Activated CD4-positive, alpha-beta T cell treated with anti-CD3 and anti-CD28 coated beads for 24 hours (primary cell): ENCODE results near the gene IGHMBP2.

Experiments used
- DNase-seq, 2 donors: peaks; one replicate each; pipeline ENCODE4 v3.0.0-alpha.2; 2020; ENCODE audit warnings: low read depth in 2 of 2

Gene IGHMBP2

DNA sequence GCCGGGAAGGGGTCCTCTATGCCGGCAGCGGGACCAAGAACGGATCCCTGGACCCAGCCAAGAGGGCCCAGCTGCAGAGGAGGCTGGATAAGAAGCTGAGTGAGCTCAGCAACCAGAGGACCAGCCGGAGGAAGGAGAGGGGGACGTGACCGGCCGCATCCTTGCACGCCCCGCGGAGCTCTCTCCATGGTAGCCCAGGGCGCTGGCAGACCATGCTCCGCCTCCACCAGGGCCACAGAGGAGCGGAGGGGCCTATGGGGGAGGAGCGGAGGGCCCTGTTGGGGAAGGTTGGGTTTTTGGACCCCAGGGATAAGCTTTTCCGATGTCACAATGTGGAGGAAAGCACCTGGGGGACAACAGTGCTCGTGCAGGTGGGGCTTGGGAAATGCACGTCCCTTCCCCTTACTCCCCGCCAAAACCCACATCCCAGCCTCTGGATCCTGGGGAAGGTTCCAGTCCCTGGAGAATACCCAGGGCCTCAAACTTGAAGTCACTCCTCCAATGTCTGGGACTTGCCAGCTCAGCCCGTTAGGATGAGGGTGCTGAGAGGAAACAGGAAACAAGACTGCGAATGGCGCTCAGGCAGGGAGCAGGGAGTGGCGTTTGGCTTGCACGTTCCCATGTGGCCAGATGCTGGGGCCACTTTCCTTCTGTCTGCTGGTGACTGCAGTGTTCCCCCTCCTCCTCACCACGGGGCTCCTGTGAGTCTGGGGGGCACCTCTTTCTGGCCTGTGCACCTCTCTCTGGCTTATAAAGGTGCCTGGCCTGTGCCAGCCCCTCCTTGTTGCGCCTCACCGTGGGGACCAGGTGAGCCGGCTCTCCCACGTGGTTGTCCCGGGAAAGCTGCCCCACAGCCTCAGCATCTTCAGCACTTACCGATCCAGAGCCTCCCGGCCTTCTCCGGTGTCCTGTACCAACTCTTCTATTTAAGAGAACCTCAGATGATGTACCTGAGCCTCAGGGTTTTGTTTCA lies 36.2 kb downstream of the IGHMBP2 start:
- DNase-seq = no peak

DNA sequence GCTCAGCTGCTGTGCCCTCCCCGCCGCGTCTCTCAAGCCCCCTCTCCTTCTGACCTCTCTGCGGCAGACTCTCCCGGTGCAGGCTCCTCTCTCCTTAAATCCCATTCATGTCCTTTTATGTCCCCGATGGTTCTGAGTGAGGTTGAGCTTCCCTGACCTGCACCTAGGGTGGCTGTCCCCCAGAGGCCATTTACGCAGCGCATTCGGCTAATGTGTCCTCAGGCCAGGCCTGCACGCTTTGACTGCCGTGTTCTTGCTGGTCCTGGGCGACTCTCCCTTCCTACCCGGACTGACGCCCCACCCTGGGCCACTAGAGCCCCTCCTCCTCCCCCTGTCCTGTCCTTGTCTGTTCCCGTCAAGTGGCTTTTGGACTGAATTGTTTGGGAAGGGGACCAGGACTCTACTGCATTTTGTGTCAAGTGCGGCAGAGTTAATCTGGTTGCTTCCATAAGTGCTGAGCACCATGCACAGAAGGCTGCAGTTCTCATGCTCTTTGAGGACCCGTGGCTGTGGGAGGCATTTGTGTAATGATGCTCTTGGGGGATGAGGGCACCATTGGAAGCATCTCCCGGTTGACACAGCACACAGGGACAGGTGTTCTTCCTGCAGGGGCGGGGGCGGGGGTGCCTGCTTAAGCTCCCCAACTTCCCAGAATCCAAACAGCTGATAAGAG lies 37.1 kb downstream of the IGHMBP2 start:
- no peak for DNase-seq

DNA sequence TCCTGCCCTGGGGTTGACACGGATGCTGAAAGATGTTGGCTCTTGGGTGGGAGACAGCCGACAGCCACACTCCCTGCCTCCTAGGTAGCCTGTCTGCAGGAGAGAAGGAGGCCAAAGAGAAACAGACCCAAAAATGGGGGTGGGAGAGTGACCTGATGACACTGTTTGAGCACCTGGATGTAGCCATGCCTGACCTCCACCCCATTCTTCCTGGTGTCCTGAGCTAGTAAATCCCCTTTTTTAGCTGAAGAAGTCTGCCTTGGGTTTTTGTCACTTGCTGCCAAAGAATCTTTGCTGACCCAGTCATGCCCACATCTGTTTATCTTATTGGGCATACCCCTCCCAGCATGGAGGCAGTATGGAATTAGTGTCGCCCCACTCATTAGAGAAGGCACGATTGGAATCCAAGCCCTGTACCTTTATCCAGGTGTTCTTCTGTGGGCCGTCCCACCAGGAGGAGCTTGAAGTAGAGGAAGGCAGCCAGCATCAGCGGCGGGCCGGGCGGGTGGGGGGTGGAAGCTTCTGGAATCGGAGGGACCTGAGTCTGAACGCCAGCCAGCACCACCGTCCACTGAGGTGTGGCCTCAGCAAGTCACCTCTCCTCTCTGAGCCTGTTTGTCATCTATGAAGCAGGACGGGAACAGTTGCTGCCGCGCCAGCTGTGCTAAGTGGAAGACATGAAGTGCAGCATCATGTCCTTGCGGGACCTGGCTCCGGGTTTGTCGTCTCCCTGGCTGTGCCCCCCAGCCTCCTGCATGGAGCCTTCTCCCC lies 37.8 kb downstream of the IGHMBP2 start:
- DNase-seq = no peak

DNA sequence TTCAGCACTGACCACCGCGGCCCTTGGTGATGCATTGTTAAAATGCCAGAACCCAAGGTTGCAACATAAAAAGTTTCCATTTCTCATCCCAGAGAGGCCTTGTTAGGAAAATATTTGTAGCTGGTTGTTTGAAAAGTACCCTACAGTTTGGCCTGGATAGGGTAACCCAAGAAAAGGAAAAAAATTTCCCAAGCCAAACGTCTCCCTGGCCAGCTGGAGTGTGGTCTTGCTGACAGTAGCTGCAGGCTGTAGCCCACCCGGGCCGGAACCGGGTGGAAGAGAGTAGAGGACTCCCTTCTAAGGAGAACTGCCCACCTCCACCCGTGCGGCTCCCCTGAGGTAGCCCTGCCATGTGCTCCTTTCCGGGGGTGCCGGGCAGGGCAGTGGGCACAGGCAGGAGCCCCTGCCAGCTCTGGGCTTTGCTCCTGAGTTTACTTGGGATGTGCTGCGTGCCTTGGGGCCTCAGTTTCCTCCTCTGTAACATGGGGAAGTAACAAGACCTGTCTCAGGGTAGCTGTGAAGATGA lies 38.5 kb downstream of the IGHMBP2 start:
- DNase-seq = no peak

DNA sequence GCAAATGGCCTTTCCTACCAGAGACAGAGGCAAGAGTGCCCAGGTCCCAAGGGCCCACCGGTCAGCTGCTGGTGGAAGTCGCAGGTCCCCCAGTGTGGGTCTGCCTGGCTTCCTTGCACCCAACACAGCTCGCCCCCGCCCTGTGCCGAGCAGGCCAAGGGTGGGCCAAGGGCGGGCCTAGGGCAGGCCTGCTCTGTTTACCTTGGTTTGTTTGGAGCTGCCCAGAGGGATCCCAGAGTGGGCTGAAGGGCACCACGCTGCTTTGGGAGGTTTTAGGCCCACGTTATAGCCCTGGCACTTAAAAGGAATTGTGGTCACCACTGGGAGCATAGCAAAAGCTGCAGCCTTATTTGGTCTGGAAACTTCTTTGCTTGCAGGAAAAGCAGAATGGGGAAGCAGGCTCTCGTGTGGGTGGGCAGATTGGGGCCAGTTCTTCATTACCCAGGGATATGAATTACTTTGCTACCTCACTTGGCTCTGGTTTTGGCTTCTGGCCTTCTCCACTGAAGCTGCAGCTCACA lies 39.1 kb downstream of the IGHMBP2 start:
- DNase-seq = no peak

DNA sequence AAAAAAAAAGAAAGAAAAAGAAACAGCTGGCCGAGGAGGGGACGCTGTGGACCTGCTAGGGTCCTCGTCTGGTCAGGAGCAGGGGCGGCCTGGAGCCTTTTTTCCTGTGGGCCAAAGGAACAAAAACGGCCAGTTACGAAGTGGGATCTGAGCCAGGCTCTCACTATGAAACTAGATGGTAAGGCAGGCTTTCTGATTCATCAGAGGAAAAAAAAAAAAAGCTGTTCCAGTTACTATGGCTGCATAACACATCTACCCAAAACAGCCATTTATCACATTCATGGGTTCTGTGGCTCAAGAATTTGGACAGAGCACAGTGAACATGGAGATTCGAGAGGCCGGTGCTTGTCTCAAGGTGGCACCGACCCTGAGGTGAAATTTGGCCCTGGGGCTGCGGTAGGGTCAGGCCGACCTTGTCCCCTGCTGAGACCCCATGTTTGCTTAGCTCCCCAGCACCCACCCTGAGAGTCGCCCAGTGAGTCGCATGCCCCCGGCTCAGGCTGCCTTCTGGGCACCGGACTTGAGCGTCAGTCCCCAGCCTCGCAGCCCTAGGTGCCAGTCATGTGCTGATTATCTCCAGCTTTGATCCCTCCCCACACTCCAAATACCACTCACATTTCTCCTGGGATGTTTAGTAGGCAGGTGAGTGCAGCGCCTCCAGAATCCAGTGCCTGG lies 42.9 kb downstream of the IGHMBP2 start:
- no peak for DNase-seq

DNA sequence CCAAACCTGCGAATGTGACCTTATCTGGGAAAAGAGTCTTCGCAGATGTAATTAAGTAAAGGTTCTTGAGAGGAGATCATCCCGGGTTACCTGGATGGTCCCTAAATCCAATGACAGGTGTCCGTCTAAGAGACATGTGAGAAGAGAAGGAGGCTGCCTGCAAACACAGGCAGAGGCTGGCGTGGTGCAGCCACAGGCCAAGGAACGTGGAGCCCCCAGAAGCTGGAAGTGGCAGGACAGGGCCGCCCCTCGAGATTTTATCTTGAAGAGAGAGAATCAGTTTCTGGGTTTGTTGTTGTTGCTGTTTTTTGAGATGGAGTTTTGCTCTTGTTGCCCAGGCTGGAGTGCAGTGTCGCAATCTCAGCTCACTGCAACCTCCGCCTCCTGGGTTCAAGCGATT lies 43.5 kb downstream of the IGHMBP2 start:
- DNase-seq = no peak

DNA sequence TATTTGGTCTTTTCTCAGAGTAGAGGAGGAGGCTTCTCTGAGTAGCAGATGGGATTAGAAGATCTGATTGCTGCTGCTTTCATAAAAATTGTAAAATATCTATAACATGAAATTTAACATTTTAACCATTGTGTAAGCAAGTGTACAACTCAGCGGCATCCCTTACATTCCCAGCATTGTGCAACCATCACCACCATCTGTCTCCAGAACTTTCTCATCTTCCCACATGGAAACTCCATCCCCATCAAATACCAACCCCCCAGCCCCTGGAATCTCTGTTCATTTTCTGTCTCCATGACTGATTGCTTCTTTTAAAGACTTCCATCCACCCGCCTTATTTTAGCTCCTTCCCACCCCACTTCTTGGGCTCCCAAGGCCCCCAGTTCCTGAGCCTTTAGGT lies 44.8 kb downstream of the IGHMBP2 start:
- no peak for DNase-seq

DNA sequence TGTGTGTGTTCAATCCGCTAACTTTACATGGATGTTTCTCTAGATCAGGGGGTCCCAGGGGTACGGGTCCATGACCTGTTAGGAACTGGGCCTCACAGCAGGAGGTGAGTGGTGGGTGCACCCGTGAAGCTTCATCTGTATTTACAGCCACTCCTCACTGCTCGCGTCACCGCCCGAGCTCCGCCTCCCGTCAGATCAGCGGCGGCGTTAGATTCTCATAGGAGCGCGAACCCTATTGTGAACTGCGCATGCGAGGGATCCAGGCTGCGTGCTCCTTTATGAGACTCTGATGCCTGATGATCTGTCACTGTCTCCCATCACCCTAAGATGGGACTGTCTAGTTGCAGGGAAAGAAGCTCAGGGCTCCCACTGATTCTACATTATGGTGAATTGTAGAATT lies 45.2 kb downstream of the IGHMBP2 start:
- no peak for DNase-seq

DNA sequence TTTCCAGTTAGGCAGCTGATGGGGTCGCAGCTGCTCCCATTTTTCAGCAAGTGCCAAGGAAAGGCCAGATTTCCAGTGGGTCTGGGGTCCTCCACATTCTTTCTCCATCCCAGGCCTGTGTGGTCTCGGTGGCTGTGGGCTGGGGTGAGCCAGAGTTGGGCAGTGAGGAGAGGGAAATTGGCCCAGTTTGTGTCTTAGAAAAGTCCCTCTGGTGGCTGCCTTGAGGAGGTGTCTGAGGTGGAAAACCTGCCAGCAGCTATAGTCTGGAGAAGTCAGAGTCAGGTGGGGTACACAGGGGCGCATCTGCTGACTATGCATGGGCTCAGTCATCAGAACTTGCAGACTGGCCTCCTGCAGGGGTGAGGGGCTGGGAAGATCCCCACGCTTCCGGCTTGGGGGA lies 46.6 kb downstream of the IGHMBP2 start:
- DNase-seq = no peak

DNA sequence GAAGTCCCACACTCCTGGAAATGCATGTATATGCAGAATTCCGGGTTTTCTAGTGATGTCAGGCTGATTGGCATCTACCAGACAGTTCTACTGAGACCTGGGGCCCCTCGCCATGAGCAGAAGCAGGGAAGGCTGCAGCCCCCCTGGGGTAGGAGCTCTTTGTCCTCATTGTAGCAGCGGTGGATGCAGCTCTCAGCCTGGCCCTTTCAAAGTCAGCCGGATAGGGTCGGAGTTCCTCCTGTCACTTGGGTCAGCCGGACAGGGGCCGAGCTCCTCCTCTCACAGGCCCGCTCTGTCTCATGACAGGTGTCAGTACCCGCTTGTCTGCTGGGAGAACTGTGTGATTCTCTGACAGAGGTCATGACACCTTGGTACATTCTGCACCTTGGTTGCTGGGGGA lies 47.1 kb downstream of the IGHMBP2 start:
- DNase-seq = no peak

DNA sequence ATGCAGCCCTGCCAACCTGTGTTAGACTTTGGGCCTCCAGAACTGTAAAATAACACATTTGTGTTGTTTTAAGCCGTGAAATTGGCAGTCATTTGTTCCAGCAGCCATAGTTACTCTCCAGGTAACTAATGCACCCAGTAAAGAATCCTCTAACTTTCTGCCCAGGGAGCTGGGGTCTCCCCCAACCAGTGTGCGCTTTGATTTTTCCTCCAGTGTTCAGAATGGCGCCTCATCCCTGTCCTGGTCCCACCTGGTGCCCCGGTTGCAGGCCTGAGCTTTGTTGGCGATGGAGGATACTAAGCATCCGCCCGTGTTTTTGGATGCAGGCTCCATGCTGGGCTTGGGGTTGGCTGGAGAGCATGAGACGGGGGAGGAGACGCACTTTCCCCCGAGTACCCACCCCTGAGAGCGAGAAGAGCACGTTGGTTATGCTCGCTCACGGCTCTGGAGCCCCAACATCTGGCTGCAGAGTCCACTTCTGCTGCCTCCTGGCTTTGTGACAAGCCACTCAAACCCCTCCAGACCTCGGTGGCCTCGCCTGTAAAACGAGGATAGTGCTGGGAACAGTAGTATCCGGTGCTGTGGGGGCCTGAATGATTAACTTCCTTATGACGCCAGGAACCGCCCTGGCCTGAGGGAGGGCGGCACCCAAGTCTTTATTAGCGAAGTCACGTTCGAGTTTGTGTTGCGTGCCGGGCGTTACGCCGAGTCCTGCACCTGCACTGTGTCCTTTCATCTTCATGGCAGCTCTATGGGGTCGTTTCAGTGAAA lies 51.3 kb downstream of the IGHMBP2 start:
- no peak for DNase-seq

DNA sequence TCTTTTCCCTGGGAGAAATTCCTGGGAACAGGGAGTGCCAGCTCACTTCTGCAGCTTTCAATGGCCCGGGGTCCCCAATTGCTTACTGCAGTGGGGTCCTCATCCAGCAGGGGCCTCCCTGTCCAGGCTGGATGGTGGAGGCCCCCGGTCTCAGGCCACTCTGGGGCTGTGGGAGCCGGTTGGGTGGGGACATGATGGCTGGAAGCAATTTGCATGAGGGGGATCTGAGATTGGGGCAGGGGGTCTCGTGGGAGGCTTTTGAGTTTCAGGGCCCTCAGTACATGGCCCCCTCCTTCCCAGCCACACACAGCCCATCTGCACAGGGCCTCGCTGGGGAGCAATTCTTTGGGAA lies 51.9 kb downstream of the IGHMBP2 start:
- DNase-seq = no peak

DNA sequence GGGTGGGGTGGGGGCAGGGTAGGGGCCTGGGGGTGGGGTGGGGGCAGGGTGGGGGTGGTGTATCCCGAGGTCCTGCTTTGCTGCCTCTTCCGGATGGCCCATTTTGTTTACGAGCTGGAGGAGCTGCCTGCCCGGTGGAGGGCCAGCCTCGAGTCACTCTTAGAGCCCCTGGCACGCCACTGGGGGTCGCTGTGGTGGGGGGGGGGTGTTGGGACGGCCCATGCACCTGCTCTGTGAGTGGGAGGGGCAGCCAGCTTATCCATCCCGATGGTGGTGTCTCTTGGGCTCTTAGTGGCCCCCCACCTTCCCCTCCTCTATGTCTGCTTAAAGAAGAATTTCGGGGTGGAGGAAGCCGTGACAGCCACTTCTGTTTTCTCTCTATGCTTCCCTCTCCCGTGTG lies 52.5 kb downstream of the IGHMBP2 start:
- DNase-seq = no peak

DNA sequence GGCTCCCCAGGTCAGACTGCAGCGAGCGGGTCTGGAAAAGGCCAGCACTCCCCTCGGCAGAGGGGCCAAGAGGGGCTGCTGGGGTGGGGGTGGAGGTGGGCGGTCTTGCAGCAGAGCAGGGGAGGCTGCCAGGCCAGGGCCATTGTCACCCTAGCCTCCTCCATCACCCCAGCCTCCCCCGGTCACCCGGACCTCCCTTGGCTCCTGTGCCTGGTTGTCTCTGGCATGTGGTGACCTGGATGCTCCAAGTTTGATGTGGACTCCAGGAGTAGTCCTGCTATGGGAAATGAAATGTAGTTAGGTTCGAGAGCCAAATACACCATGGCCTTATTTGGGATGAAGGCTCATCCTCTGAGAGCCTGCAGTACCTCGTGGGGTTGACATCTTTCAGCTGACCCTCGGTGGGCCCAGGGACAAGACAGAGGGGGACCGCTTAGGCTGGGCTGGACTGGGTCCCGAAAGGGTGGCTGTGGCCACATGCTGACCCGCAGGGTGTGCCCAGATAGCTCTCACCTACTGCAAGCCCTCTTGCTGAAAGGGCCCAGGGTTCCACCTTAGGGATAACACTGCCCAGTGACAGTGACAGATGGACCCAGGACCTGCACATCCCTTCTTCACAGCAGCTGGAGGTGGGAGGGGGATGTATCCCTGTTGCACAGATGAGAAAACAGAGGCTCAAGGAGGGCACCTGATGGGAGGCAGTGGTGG lies 53.0 kb downstream of the IGHMBP2 start:
- no peak for DNase-seq

DNA sequence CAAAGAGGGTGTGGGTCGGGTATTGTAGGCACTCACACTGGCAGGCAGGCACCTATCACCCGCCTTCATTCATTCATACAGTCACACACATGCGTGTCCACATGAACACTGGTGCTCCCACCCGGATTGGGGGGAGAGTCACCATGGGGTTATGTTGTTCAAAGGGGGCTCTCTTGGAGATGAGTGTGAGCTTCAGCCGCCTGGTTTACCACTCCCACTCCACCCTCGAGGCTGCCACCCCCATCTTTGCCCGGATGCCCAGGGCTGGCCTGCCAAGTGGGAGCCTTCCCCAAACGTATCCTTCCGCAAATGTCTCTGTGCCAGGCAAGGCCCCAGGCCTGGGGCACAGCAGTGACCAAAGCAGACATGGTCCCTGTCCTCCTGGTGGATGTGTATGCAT lies 54.5 kb downstream of the IGHMBP2 start:
- DNase-seq = no peak

DNA sequence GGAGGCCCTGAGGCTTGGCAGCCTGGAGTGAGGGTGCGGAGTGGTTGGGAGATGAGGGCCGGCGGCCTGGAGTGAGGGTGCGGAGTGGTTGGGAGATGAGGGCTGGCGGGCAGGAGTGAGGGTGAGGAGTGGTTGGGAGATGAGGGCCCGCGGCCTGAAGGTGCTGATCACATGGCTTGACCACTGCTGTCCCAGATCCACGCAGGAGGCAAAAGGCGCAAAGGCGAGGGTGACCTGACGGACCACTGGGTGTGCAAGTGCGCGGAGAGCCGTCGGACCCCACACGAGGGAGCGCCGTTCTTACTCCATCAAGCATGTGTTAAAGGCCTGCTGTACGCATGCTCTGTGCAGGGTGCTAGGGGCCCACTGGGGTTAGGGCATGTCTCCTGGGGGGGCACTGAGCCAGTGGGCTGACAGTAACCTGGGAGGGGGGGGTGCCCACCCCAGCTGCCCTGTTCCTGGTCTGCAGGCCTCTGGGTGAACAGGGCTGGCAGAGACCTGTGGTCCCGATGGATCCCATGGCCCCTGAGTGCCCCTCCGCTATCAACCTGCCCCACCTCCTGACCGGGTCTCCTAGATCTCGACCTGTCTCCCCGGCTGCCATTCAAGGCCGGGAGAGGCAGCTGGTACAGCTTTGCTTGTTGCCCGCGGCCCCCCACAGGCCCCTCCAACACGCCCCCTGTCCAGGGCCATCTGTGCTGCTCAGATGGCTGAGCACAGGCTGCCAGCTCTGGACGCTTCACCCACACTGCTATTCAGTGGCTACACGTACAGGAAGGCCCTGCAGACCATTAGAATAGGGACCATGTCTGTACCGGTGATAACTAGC lies 56.0 kb downstream of the IGHMBP2 start:
- no peak for DNase-seq

DNA sequence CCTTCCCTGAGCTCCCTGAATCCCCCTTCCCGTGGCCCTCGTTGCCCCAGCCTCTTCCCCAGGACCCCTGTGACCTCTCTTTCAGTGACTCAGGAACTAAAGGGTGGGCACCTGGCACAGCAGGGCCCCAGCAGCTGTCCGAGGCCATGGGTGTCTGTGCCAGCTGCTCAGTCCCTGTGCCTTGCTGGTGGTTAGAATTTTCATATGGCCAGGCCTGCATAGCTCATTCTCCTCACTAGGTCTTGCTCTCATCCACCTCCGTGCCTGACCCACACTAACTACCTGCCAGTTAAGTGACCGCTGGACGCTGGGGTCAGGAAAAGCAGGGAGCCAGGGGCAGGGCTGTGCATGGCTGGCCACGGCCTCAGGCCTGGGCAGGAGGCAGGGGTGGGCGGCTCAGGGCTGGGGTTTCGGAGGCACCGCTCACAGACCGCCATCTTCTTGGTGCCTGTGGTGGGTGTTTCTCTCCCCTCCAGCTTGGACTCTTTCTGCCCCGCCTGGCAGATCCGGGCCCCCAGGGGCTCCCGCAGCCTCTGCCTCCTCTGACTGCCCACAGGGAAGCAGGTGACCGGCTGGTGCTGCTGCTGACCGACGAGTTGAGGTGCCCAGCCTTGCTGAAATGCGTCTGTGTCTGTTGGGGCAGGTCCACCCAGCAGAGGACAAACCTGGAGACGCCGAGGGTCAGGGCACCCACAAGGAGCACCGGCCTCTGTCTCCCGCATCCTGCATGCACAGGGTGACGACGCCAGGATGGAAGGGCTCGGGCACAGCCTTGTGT lies 56.8 kb downstream of the IGHMBP2 start:
- no peak for DNase-seq
